AG10803 (cell line): Measurements from ENCODE around the gene ABCD1.

Experiments
- DNase-seq: peaks from one replicate; pipeline ENCODE4 v3.0.0; 2010; ENCODE audit warnings: low read depth
- H3K4me3 ChIP-seq: 2 replicates; pipeline ENCODE4 v1.5.1; 2011; ENCODE audit warnings: mild to moderate bottlenecking, low read length, control low read depth
- CTCF ChIP-seq: conservative IDR thresholded peaks from 2 replicates; pipeline ENCODE4 v1.5.1; 2011; ENCODE audit warnings: mild to moderate bottlenecking, low read length, control low read depth, inconsistent platforms

Gene ABCD1

DNA sequence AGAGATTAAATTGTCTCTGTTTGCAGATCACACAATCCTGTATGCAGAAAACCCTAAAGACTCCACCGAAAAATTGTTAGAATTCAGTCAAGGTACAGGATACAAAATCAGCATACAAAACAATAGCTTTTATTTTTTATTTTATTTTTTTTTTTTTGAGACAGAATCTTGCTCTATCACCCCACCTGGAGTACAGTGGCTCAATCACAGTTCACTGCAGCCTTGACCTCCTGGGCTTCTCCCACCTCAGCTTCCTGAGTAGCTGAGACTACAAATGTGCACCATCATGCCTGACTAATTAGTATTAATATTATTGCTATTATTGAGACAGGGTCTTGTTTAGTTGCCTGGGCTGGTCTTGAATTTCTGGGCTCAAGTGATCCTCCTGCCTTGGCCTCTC is 30.5 kb downstream of the ABCD1 start:
- no peak overlapping the region for H3K4me3 ChIP-seq
- DNase-seq: no peak
- no peak for TF ChIP-seq CTCF

GRCh38 chrX:153761863-153762262 is 37.2 kb downstream of the ABCD1 start:
- no peak for TF ChIP-seq CTCF
- DNase-seq: no peak
- no peak overlapping the region for H3K4me3 ChIP-seq

GRCh38 chrX:153762626-153763173 is 38.0 kb downstream of the ABCD1 start:
- no peak overlapping the region for H3K4me3 ChIP-seq
- no peak for TF ChIP-seq CTCF
- DNase-seq: no peak

GRCh38 chrX:153763298-153763932 is 38.8 kb downstream of the ABCD1 start:
- DNase-seq: no peak
- no peak for TF ChIP-seq CTCF
- no peak overlapping the region for H3K4me3 ChIP-seq

GRCh38 chrX:153763989-153764755 is 39.5 kb downstream of the ABCD1 start, which contains the start of gene PLXNB3:
Gene PLXNB3, plus strand, starts transcription at chrX:153764249. Its CDS starts 1,287 bp downstream, at chrX:153765536.
- DNase-seq: peak; percentile 72
- TF ChIP-seq CTCF: peak; percentile 70
- peak within 1 kb of the TSS; percentile 61 for H3K4me3 ChIP-seq

DNA sequence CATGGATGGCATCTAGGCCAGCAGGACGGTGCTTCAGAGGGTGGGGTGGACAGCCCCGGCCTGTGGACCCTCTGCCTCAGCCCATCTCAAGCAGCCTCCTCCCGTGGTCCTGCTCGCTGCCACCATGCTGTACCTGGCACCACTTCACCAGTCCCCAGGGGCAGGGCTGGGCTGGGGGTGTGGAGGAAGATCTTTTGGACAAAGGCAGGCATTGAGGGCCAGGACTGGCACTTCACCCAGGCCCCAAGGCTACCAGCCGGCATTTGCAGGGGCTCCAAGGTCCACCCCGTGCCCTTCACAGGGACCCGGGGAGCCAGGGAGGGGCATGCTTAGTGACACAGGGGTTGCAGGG is 40.1 kb downstream of the ABCD1 start:
- H3K4me3 ChIP-seq: peak overlapping the region; percentile 61
- TF ChIP-seq CTCF: no peak
- no peak for DNase-seq
